Suprapubic skin (tissue), 4 donors: Measurements from ENCODE around the gene RBM43. TPM values are rescaled to one million over a fixed set of nuclear protein-coding genes. Genes with fewer than 3 reads are reported as not detected.

Experiments used
- DNase-seq, 2 donors: peaks; one replicate each; pipeline ENCODE4 v3.0.0-alpha.2; 2019; ENCODE audit warnings: low spot score in 2 of 2
- H3K27ac ChIP-seq: fragments of 200-600 bp; sonication (generic); one replicate; pipeline ENCODE4 v1.5.1; 2019
- H3K27me3 ChIP-seq: fragments of 200-600 bp; sonication (generic); one replicate; pipeline ENCODE4 v1.5.1; 2019
- H3K36me3 ChIP-seq: fragments of 200-600 bp; sonication (generic); one replicate; pipeline ENCODE4 v1.5.1; 2019
- H3K4me1 ChIP-seq: fragments of 200-600 bp; sonication (generic); one replicate; pipeline ENCODE4 v1.5.1; 2019
- H3K4me3 ChIP-seq: fragments of 200-600 bp; sonication (generic); one replicate; pipeline ENCODE4 v1.5.1; 2019; ENCODE audit warnings: mild to moderate bottlenecking
- H3K9me3 ChIP-seq: fragments of 200-600 bp; sonication (generic); one replicate; pipeline ENCODE4 v1.5.1; 2019
- EP300 ChIP-seq: sonication (generic); formaldehyde crosslinking; IDR thresholded peaks from one replicate; pipeline ENCODE4 v1.6.1; 2017; ENCODE audit warnings: antibody characterized with exemption
- POLR2A ChIP-seq, 2 donors: fragments of 450-650 bp; IDR thresholded peaks; one replicate each; pipeline ENCODE4 v1.6.1; 2017; ENCODE audit warnings: antibody characterized with exemption in 2 of 2, mild to moderate bottlenecking in 2 of 2, moderate library complexity in 2 of 2
- POLR2AphosphoS5 ChIP-seq, 3 donors: sonication (generic); formaldehyde crosslinking; IDR thresholded peaks; one replicate each; pipeline ENCODE4 v1.6.1; 2017; ENCODE audit warnings: antibody characterized with exemption in 3 of 3
- WGBS: methylation state at CpG from one replicate; pipeline ENCODE4 v1.1.5; 2018; 5-methylcytosine and 5-hydroxymethylcytosine counted together
- total RNA-seq, 4 donors: library from RNA; depleted of rRNA; stranded (reverse); fragments of >200 nt; gene quantifications; one replicate each; pipeline ENCODE4 v1.1.0, GENCODE V29; 2016
- TF ChIP-seq, protein P1 (sequence below), 2 donors: fragments of 200-600 bp in 1 of 2; fragments of 450-650 bp in 1 of 2; sonication (generic) in 1 of 2; IDR thresholded peaks; one replicate each; pipeline ENCODE4 v1.5.1; 2016 to 2019; ENCODE audit warnings: antibody characterized with exemption in 2 of 2, mild to moderate bottlenecking in 1 of 2, moderate library complexity in 1 of 2

Gene RBM43
- total RNA-seq, 4 donors from 2014 or later: 1.9 to 5.1 (median 4.3) TPM

GRCh38 chr2:151246152-151246551, 15.5 kb downstream of the RBM43 start:
- Histone ChIP-seq H3K4me1 (no peaks in the 10 kb centered on the region), H3K36me3 (peaks cover 29% of the 10 kb centered on the region), H3K27ac (no peak overlapping the region), H3K27me3 (no peaks in the 10 kb centered on the region), H3K9me3 (no peaks in the 10 kb centered on the region), H3K4me3 (no peak overlapping the region)
- 88% methylated on average over 1 of the region's 1 CpG for WGBS
- no peak for DNase-seq
- TF ChIP-seq POLR2A (IDR thresholded peaks at IDR 0.05): no peak
- no peak for TF ChIP-seq EP300
- TF ChIP-seq, protein P1, sequence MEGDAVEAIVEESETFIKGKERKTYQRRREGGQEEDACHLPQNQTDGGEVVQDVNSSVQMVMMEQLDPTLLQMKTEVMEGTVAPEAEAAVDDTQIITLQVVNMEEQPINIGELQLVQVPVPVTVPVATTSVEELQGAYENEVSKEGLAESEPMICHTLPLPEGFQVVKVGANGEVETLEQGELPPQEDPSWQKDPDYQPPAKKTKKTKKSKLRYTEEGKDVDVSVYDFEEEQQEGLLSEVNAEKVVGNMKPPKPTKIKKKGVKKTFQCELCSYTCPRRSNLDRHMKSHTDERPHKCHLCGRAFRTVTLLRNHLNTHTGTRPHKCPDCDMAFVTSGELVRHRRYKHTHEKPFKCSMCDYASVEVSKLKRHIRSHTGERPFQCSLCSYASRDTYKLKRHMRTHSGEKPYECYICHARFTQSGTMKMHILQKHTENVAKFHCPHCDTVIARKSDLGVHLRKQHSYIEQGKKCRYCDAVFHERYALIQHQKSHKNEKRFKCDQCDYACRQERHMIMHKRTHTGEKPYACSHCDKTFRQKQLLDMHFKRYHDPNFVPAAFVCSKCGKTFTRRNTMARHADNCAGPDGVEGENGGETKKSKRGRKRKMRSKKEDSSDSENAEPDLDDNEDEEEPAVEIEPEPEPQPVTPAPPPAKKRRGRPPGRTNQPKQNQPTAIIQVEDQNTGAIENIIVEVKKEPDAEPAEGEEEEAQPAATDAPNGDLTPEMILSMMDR (IDR thresholded peaks at IDR 0.05): no peak
- no peak for TF ChIP-seq POLR2AphosphoS5 (IDR thresholded peaks at IDR 0.05)

DNA sequence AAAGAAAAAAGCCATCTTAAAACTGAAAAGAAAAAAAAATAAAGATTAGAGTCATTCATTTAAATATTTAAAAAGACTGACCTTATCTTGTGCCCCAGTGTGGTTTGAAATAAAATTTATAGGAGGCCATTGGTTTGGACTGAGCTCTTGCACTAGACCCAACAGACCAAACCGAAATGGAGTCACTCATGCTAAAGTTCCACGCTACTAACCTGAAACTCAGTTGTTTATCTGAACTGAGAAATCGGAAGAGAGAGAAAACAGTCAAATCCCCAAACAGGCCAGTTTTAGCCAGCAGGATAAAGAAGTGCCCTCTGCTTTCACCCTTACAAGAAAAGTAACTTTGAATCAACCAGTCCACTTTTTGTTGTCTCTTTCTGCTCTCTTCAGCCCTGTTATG, 18.2 kb downstream of the RBM43 start:
- DNase-seq: no peak

DNA sequence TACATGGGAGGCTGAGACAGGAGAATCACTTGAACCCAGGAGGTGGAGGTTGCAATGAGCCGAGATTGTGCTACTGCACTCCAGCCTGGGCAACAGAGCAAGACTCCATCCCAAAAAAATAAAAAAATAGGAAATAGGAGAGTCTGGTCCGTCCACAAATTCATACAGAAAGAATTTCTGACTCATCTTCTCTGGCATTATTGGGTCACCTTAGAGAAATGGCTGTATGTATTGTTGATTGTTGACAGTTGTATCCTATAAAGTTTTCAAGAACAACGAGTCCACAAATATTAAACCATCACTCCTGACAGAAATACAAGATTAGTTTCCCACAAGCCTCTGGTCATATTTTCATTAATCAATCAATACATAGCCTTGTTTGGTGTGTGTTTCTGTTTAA, 20.4 kb downstream of the RBM43 start:
- no peaks in the 10 kb centered on the region for H3K27me3 ChIP-seq

More for the DNA sequence above, 18.2 kb downstream of the RBM43 start:
- Histone ChIP-seq H3K9me3 (no peaks in the 10 kb centered on the region), H3K4me3 (no peak overlapping the region), H3K27ac (no peak overlapping the region), H3K4me1 (peaks cover 5% of the 10 kb centered on the region), H3K36me3 (peaks cover 2% of the 10 kb centered on the region), H3K27me3 (no peaks in the 10 kb centered on the region)
- no peak for TF ChIP-seq POLR2AphosphoS5 (IDR thresholded peaks at IDR 0.05)
- 94% methylated on average over 3 of the region's 3 CpGs for WGBS

GRCh38 chr2:151240433-151240832, 21.2 kb downstream of the RBM43 start:
- 73% methylated on average over 1 of the region's 1 CpG for WGBS
- DNase-seq: no peak
- Histone ChIP-seq H3K4me1 (peaks cover 5% of the 10 kb centered on the region), H3K36me3 (no peaks in the 10 kb centered on the region), H3K27ac (no peak overlapping the region), H3K4me3 (no peak overlapping the region), H3K9me3 (no peaks in the 10 kb centered on the region), H3K27me3 (no peaks in the 10 kb centered on the region)
- TF ChIP-seq EP300: no peak
- no peak for TF ChIP-seq POLR2AphosphoS5 (IDR thresholded peaks at IDR 0.05)
- TF ChIP-seq, protein P1 (IDR thresholded peaks at IDR 0.05): no peak
- no peak for TF ChIP-seq POLR2A (IDR thresholded peaks at IDR 0.05)

More for the DNA sequence above, 20.4 kb downstream of the RBM43 start:
- H3K9me3 ChIP-seq: no peaks in the 10 kb centered on the region
- no peaks in the 10 kb centered on the region for H3K36me3 ChIP-seq
- TF ChIP-seq EP300 (no peak), POLR2A (IDR thresholded peaks at IDR 0.05) (no peak), POLR2AphosphoS5 (IDR thresholded peaks at IDR 0.05) (no peak)
- TF ChIP-seq, protein P1 (IDR thresholded peaks at IDR 0.05): no peak
- H3K27ac ChIP-seq: no peak overlapping the region
- no peak overlapping the region for H3K4me3 ChIP-seq
- 72% methylated on average over 3 of the region's 3 CpGs for WGBS
- H3K4me1 ChIP-seq: peaks cover 5% of the 10 kb centered on the region
- no peak for DNase-seq

GRCh38 chr2:151239624-151240023, 22.0 kb downstream of the RBM43 start:
- H3K9me3 ChIP-seq: no peaks in the 10 kb centered on the region
- 85% methylated on average over 9 of the region's 9 CpGs for WGBS
- no peak for DNase-seq
- no peak overlapping the region for H3K27ac ChIP-seq
- TF ChIP-seq, protein P1 (IDR thresholded peaks at IDR 0.05): no peak
- no peak for TF ChIP-seq EP300
- no peak for TF ChIP-seq POLR2AphosphoS5 (IDR thresholded peaks at IDR 0.05)
- TF ChIP-seq POLR2A (IDR thresholded peaks at IDR 0.05): no peak
- no peak overlapping the region for H3K4me3 ChIP-seq
- no peaks in the 10 kb centered on the region for H3K36me3 ChIP-seq
- no peaks in the 10 kb centered on the region for H3K27me3 ChIP-seq
- H3K4me1 ChIP-seq: peaks cover 5% of the 10 kb centered on the region
